ENCODE data around the gene MALT1. TPM values are rescaled to one million over a fixed set of nuclear protein-coding genes. Genes with fewer than 3 reads are reported as not detected.
A peak's percentile ranks its signal among the peaks of the same experiment; 100 is the strongest.
"Not testable (repeated sequence)": the region's sequence is repeated elsewhere in the genome, so short reads cannot be mapped to it uniquely, and the experiment has no call there.

The MALT1 gene
- total RNA-seq, 1 experiment from 2014 or later, result 10.8 TPM

- no peak for DNase-seq (ENCODE audit: low spot score)
- in situ Hi-C loops (cut with HindIII; ENCODE audit: low sequenced_read_pairs), result no loop called here
Measured at GRCh38 chr18:58721566-58722239, 50.4 kb downstream of the MALT1 start.

- in situ Hi-C loops (cut with HindIII; ENCODE audit: low sequenced_read_pairs), result no loop called here
- DNase-seq (ENCODE audit: low spot score), result no peak
Measured at GRCh38 chr18:58723810-58724602, 52.7 kb downstream of the MALT1 start.

- in situ Hi-C loops (cut with HindIII; ENCODE audit: low sequenced_read_pairs), result no loop called here
- DNase-seq (ENCODE audit: low spot score), result no peak
Measured at GRCh38 chr18:58726671-58727070, 55.4 kb downstream of the MALT1 start.

- in situ Hi-C loops (cut with HindIII; ENCODE audit: low sequenced_read_pairs), result no loop called here
- peak; percentile 19 for DNase-seq (ENCODE audit: low spot score)
Measured at GRCh38 chr18:58727776-58728500, 56.7 kb downstream of the MALT1 start.

- in situ Hi-C loops (cut with HindIII; ENCODE audit: low sequenced_read_pairs), result no loop called here
- no peak for DNase-seq (ENCODE audit: low spot score)
Measured at GRCh38 chr18:58728719-58729118, 57.5 kb downstream of the MALT1 start.

- no peak for DNase-seq (ENCODE audit: low spot score)
- in situ Hi-C loops (cut with HindIII; ENCODE audit: low sequenced_read_pairs), result no loop called here
Measured at GRCh38 chr18:58730618-58731017, 59.4 kb downstream of the MALT1 start.

- in situ Hi-C loops (cut with HindIII; ENCODE audit: low sequenced_read_pairs), result no loop called here
- DNase-seq (ENCODE audit: low spot score), result no peak
Measured at GRCh38 chr18:58732471-58732870, 61.2 kb downstream of the MALT1 start.

- DNase-seq (ENCODE audit: low spot score), result no peak
- in situ Hi-C loops (cut with HindIII; ENCODE audit: low sequenced_read_pairs), result no loop called here
Measured at GRCh38 chr18:58733866-58734265, 62.6 kb downstream of the MALT1 start.

- in situ Hi-C loops (cut with HindIII; ENCODE audit: low sequenced_read_pairs), result no loop called here
- no peak for DNase-seq (ENCODE audit: low spot score)
Measured at GRCh38 chr18:58738322-58738721, 67.1 kb downstream of the MALT1 start.

- DNase-seq (ENCODE audit: low spot score), result no peak
- in situ Hi-C loops (cut with HindIII; ENCODE audit: low sequenced_read_pairs), result no loop called here
Measured at GRCh38 chr18:58745914-58746313, 74.6 kb downstream of the MALT1 start.

- DNase-seq (ENCODE audit: low spot score), result no peak
- in situ Hi-C loops (cut with HindIII; ENCODE audit: low sequenced_read_pairs), result no loop called here
Measured at GRCh38 chr18:58748899-58749595, 77.8 kb downstream of the MALT1 start.

- in situ Hi-C loops (cut with HindIII; ENCODE audit: low sequenced_read_pairs), result no loop called here
- DNase-seq (ENCODE audit: low spot score), result no peak
Measured at GRCh38 chr18:58753976-58754375, 82.7 kb downstream of the MALT1 start.

- in situ Hi-C loops (cut with HindIII; ENCODE audit: low sequenced_read_pairs), result no loop called here
- peak; percentile 9 for DNase-seq (ENCODE audit: low spot score)
Measured at GRCh38 chr18:58754544-58755068, 83.3 kb downstream of the MALT1 start.

GRCh38 chr18:58755304-58756010 is 84.2 kb downstream of the MALT1 start:
- in situ Hi-C loops (cut with HindIII; ENCODE audit: low sequenced_read_pairs), result no loop called here
- DNase-seq (ENCODE audit: low spot score), result peak; percentile 57

- in situ Hi-C loops (cut with HindIII; ENCODE audit: low sequenced_read_pairs), result no loop called here
- DNase-seq (ENCODE audit: low spot score), result no peak
Measured at GRCh38 chr18:58756148-58756547, 84.9 kb downstream of the MALT1 start.

- no peak for DNase-seq (ENCODE audit: low spot score)
- in situ Hi-C loops (cut with HindIII; ENCODE audit: low sequenced_read_pairs), result no loop called here
Measured at GRCh38 chr18:58756596-58757240, 85.5 kb downstream of the MALT1 start.

GRCh38 chr18:58757351-58757750 is 86.1 kb downstream of the MALT1 start:
- DNase-seq (ENCODE audit: low spot score); in situ Hi-C loops (cut with HindIII; ENCODE audit: low sequenced_read_pairs): not testable (repeated sequence)

- in situ Hi-C loops (cut with HindIII; ENCODE audit: low sequenced_read_pairs), result no loop called here
- DNase-seq (ENCODE audit: low spot score), result no peak
Measured at GRCh38 chr18:58758046-58758445, 86.8 kb downstream of the MALT1 start.
